NCI-H446 treated with DMSO at 0.1 percent for 48 hours (cell line): ENCODE measurements around the gene CNTNAP5.

ENCODE experiments used
- DNase-seq: peaks from one replicate; lab custom pipeline; 2025; lab: John Stamatoyannopoulos, UW

CNTNAP5 gene

GRCh38 chr2:124908411-124908810 lies 883.3 kb downstream of the CNTNAP5 start:
- no peak for DNase-seq

- DNase-seq, result no peak
Observed at GRCh38 chr2:124911560-124911959, 886.5 kb downstream of the CNTNAP5 start.

DNA sequence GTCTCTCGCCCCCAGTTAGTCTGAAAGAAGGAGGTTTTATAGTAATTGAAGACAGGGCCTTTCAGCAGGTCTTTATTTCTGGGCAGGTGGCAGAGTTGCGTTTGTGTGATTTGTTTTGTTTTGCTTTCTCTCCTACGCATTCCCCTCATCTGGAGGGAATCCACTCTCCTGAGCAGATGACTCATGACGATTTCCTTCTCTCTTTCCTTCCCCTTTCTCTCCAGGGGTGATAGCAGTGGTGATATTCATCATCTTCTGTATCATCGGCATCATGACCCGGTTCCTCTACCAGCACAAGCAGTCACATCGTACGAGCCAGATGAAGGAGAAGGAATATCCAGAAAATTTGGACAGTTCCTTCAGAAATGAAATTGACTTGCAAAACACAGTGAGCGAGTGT lies 888.8 kb downstream of the CNTNAP5 start:
- DNase-seq, result no peak

DNA sequence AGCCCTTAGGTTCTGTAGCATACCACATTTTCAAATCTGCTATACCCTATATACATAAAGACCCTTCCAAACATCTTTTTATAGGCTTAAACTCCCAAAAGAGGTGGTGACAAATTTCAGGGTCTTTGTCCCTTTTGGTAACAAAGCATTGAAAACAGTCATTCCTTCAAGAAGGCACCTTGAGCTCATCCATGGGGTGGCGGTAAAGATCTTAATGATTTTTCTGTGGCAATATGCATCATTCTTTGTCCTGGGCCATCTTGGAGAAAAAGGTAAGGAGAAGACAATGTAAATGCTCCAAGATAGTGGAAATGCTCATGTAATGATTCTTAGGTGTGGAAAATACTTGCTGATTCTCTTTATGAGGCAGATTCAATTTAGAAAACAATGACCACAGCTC lies 890.5 kb downstream of the CNTNAP5 start:
- DNase-seq, result no peak

DNA sequence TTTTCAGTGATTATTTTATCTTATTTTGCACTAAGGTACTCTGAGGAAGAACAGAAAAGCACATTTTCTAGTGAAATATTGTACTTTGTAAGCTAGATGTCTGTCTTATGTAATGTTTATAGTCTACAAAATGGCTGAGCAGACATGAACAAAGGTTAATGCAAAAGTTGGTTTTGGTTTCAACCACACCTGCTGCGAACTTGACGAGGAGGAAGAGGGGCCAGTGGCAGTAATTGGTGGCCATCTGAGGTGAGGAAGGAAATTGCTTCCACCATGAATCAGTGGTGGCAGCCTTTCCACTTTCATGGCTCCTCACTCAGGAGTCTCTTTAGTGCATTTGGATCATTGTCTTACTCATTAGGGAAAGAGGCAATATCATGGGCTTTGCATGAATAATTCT lies 894.2 kb downstream of the CNTNAP5 start:
- no peak for DNase-seq

DNA sequence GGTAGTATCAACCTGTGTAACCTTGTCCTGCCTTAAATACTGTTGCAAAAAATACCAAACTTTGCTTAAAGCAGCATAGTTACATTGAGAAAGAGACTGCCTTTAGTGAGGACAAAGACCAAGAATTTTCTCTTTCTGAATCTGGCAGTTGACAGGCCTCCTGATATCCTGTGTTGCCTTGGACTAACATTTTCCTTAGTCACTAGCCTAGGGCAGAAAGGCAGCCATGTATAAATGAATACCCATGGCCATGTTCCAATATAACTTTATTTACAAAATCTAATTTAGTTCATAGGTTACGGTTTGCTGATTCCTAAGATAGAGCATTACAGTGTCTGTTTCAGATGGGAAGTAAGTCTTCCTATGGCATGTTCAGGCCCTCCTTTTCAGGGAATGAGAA lies 895.4 kb downstream of the CNTNAP5 start:
- DNase-seq, result no peak

DNA sequence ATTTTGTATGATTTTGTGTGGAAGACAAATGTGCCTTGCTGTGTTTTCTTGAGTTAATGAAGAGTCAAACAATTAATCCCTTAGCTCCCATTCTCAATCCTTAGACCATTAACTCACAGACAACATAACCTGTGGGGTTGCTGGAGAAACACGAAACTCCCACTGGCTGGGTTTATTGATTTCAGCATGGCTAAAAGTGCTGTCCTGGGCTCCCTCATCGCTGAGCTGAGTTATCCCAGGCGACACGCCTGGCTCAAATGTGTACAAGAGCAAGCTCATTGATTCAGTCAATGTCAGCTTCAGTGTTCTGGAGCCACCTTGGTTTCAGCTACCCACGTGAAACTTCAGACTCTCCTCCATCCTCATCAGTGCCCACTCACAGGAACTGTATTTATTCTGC lies 896.1 kb downstream of the CNTNAP5 start:
- DNase-seq, result no peak

DNA sequence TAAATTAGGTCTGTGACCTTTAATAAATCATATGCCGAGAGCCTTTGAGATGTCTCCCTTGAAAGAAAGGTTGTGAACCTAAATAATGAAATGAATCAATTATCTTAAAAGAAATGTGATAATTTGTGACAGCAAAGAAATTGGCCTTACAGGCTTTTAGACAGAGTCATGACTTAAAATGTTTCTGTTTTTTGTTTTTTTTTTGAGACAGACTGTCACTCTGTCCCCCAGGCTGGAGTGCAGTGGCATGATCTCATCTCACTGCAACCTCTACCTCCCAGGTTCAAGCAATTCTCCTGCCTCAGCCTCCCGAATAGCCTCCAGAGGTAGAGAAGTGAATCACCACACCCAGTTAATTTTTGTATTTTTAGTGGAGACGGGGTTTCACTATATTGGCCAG lies 898.0 kb downstream of the CNTNAP5 start:
- DNase-seq, result no peak

DNA sequence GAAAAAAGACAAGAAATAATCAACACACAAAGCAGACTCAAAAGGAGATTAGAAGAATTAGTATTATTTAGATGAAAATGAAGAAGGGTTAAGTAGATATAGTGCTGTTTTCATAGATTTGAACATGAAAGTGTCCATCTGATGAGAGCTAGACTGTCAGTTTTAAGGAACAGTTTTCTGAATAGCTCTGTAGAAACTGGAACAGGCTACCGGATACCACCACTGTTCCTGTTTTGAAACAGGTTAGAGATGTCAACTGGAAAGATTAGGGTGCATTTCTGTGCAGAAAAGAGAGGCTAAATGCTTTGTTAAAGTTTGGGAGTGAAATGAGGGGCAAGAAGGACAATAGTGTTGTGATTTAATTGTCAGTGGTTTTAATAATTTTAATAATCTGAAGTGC lies 908.8 kb downstream of the CNTNAP5 start:
- no peak for DNase-seq

DNA sequence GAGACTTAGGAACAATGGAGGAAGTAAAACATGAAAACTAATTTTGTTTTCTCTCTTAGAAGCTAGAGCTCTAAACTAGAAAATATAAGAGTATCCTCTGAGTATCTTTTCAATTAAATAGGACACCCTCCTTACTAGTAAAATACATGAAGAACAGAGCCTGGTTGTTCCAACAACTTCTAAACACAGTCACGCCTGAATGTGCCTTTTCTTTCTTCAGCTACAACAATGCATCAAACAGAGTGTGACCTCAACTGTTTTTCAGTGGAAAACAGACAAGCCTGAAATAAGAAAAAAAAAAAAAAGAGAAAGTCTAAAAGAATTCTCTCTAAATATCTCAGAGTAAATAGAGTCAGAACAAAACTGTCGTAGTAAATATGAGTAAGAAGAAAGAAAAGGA lies 928.8 kb downstream of the CNTNAP5 start:
- no peak for DNase-seq

GRCh38 chr2:124959581-124959980 lies 934.5 kb downstream of the CNTNAP5 start:
- no peak for DNase-seq

- no peak for DNase-seq
Observed at GRCh38 chr2:124961132-124961531, 936.0 kb downstream of the CNTNAP5 start.
